Ureter (tissue), 1 donor: ENCODE results near the gene SCN4A. TPM values are rescaled to one million over a fixed set of nuclear protein-coding genes. Genes with fewer than 3 reads are reported as not detected.
"Not testable (repeated sequence)": the region's sequence is repeated elsewhere in the genome, so short reads cannot be mapped to it uniquely, and the experiment has no call there.

Experiments
- DNase-seq: peaks from one replicate; pipeline ENCODE4 v3.0.0-alpha.2; 2020; ENCODE audit warnings: low spot score
- total RNA-seq: library from RNA; stranded (reverse); gene quantifications from one replicate; pipeline ENCODE4 v1.2.4, GENCODE V29; 2023
- donor health status: DM: yes; HTN: yes; CAD: no.

SCN4A gene
- total RNA-seq, 1 donor from 2014 or later = 2.2 TPM

DNA sequence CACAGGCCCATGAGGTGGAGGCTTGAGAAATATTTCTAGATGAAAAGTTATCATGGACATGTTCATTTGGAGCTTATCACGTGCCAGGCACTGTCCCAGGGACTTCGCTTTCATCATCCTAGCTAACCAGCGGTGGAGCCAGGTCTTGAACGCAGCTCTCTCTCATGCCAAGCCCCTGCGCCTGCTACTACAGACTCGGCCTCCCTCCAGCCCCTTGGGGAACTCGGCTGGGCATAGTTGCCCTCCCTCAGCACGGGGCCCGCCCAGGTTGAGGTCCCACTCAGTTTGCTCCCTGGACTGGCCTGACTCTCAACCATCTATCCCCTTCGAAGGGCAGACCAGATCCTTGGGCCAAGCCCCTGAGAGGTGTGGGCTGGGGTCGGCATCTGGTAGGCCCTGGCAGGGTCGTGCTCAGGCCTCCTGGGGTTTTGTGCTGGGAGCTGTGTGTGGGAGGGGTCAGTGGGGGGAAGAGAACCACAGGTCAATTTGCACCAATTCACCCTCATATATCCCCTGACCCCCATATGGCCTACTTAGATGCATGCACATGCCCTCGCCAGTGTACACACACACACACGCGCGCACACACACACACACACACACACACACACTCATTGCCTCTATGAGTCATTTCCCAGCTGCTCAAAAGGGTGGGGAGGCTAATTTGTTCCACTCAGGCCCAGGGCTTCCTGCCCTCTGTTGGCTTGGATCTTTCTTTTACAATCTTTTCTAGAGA is 12.1 kb upstream of the SCN4A start:
- DNase-seq = peak; percentile 78

DNA sequence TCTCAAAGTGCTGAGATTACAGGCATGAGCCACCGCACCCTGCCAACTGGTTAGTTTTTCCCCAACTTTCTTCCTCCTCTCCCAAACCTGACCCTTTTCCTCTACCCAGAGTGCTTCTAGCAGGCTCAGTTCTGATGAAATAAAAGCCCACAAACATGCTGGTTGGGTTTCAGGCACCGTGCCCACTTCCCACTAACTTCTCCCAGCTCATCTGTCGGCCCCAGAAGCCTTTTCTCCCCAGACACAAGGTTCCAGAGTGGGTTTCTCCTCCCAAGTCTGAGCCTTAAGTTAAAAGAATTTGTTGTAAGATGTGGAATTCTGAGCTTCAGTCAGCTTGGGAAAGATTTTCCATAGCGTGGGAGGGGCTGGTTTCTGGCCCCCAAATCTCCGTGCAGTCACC is 11.5 kb upstream of the SCN4A start:
- DNase-seq = no peak

DNA sequence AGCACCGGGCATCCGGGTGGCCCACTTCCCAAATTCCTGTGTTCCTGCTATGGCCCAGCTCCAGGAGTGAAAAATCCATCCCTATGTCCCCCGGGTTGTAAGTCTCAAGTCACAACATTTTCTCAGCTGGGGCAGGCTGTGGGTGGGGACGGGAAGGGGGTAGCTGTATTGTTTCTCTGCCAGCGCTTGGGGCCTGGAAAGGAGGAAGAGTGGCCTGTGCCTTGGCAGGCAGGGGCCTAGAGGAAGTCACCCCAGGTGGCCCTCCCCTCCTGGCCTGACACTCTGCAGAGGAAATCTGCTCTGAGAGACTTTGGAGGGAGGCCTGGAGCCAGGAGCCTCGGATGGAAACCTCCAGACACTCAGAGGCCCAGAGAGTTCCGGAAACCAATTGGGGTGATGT is 10.6 kb upstream of the SCN4A start:
- DNase-seq = no peak

DNA sequence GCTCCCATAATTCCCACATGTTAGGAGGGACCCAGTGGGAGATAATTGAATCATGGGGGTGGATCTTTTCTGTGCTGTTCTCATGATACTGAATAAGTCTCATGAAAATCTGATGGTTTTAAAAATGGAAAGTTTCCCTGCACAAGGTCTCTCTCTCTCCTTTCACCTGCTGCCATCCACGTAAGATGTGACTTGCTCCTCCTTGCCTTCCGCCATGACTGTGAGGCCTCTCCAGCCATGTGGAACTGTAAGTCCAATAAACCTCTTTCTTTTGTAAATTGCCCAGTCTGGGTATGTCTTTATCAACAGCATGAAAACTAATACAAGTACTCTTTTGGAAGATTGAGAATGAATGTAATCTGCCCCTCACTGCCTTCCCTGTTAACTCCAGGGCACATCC is 9.9 kb upstream of the SCN4A start:
- not testable (repeated sequence) for DNase-seq

DNA sequence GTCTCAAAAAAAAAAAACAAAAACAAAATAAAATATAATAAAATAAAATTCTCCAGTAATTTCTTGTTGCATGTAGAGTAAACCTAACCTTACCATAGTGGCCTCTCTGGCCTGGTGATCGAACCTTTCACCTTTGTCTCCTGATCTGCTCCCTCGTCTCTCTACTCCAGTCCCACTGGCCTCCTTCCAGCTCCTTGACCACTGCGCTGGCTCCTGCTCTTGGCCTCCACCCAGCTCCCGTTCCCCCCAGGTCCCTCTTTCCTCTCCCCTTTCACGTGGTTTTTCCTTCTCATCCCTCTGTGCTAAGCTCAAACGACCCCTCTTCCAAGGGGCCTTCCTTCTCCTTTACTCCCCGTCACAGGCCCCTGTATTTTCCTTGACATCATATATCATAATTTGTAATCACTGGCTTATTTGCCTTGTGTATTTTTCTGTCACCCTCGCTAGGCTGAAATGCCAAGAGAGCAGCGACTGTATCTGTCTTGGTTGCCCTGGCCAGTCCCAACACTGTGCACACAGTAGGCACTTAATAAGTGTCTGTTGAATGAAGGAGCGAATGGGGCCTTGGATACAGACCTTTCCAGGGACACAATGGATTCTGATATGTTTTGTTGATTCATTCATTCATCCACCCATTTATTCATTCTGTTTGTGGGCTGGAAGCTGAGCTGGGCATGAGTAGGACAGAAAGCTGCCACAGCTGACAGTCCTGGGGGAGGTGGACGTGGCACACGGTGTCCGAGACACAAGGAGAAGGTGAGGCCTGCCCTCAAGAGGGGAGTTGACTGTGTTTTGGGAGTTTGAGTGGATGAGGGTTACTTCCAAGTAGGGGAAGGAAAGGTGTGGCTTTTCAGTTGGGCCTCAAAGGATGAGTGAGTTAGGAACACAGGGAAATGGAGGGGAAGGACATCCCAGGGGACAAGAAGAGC is 5.8 kb upstream of the SCN4A start:
- no peak for DNase-seq

DNA sequence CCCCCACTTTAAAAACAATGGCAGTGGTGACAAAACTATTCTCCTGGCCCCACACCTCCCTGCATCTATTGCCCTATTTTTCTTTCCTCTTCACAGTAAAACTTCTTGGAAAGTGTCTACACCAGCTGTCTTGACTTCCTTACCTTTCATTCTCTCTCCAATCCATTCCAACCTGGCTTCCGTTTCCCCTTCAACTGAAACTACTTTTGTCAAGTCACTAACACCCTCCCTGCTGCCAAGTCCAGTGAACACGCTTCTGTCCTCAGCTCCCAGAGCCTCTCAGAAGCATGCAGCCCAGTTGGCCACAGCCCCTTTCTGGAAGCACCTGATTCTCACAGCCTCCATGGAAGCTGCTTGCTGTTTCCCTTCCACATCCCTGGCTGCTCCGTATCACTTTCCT is 4.0 kb upstream of the SCN4A start:
- DNase-seq = no peak

DNA sequence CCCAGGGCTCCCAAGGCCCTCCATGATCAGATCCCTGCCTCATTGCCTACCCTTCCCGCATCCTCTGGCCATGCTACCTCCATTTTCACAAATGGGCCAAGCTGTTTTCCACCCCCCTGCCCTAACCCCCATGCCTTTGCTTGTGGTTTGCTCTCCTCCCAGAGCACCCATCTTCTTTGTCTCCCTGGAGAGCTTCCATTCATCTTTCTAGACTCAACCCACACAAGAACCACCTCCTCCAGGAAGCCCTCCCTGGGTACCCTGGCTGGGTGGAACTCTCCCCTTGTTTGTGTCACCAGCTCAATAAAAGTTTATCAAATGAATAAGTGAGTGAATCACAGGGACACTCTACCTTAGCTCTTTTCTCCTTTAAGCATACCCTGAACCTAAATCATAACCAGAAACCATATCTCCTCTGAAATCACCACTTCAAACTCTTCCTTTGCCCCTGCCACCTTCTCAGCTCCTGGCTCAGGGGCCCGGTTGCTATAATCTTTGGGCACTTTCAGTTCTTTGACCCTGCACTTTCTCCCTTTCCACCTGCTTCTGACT is 2.9 kb upstream of the SCN4A start:
- DNase-seq = no peak

DNA sequence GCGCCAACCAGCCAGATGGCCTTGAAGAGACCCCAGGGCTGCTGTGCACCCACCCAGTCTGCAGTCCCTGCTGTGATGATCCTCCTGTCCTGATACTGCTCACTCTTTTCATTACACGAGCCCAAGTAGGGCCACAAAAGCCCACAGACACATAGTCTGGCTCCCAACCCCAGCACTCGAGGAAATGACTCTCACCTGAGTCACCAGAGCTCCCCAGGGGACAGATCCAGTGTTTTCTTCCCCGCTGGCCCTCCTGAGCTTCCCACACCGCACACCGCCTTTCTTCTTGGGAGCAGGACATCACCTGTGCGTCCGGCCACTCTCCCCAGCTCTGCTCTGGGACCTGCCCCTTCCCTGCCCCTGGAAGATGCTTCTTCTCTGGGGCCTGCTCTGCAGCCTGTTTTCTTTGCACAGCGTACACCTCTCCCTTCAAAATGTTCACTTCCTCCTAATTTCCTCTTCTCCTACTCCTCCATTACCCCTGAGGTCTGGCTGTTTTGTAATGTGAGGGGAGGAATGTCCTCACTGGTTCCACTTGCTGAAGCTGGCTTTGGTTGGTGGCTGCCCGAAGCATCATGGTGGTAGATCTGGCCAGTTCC is 2.0 kb upstream of the SCN4A start:
- DNase-seq = no peak

DNA sequence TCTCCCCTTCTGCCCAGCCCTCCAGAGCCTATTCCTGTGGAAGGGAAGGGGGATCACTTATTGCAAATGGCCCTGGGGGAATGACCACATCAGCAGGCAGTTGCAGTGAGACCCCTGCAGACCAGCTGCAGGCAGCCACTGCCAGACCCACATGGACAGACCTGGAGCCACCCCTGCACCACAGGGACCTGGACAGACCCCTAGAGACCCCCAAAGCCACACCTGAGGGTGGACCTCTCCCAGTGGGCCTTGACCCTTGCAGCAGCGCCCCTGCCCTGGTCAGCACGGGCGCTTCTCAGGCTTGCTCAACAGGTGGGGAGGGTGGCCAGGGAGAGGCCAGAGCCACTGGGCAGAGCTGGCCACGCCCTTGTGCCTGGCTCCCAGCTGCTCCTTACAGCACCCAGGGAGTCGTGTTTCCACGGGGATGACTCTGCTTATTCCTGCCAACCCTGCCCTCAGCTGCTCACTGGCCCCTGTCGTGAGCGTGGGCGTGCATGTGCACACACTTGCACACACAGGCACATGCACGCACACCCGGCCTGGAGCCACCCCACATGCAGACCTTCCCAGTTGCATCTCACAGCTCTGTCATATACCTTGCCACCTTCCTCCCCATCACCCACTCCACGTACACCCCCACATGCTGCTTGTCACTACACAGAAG is 1.3 kb upstream of the SCN4A start:
- DNase-seq = no peak

DNA sequence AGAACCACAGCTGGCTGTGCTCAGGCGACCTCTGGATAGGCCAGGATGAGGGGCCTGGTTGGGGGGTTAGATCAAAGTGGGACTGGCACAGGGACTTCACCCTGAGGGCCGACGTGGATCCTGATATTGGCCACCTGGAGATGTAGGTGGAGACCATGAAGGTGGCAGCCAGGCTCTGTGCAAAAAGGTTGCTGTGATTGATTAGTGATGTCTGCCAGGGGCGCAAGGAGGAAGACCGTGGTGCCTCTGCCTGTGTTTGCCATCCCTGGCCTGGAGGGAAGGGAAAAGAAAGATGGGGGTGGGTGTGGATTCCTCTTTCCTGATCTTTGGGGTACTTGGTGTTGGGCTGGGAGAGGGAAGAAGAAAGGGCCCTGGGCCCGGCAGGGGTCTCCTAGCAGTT is 529 bp upstream of the SCN4A start:
- no peak for DNase-seq

DNA sequence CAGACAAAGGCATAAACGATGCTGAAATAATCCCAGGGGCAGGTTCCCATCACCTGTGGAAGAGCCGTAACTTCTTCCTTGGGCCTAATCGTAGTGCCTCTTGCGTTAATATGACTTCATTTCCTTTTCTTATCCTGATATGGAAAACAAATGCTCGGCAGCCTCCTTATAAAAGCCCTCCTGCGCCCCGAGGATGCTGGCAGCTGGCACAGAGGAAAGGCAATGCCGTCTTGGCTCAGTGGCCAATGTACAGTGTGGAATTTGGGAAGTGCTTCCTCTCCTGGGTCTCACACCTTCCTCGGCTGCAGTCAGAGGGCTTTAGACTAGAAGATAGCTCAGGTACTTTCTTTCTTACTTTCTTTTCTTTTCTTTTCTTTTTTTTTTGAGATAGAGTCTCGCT is 3.4 kb downstream of the SCN4A start:
- DNase-seq = no peak

DNA sequence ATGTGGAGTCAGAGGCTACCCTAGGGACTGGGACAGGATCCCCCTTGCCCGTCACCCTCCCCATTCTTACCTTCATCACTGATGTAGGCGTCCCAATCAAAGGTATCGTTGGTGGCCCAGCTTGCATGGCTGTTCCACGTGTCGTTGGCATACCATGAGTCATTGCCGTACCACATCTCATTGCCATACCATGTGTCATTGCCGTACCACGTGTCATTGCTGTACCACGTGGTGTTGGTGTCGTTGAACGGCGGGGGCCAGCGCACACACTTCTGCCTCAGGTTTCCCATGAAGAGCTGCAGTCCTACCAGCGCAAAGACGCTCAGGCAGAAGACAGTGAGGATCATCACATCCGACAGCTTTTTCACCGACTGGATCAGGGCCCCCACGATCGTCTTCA is 4.8 kb downstream of the SCN4A start:
- no peak for DNase-seq

DNA sequence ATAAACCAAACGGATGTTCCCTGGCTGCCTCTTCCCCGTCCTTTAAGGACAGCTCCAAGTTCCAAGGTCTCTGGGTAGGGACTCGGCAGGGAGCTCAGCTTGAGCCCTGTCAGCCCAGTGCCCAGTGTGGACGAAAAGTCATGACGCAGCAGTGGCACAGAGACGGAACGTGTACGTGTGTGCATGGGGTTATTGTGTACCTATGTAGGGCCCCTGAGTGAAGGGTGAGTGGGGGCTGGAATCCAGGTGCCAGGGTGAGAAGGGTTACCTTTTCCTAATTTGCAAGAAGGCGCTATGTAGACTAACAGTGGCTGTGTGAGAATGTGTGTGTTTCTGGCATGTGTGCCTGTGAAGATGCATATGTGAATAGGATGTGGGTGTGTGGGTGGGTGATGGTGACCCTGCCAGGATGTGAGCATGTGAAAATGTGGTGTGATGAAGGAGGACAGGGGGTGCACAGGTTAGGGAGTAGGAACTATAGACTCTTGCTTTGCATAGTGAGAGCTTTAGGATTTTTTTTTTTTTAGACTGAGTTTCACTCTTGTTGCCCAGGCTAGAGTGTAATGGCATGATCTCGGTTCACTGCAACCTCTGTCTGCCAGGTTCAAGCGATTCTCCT is 6.0 kb downstream of the SCN4A start:
- no peak for DNase-seq

DNA sequence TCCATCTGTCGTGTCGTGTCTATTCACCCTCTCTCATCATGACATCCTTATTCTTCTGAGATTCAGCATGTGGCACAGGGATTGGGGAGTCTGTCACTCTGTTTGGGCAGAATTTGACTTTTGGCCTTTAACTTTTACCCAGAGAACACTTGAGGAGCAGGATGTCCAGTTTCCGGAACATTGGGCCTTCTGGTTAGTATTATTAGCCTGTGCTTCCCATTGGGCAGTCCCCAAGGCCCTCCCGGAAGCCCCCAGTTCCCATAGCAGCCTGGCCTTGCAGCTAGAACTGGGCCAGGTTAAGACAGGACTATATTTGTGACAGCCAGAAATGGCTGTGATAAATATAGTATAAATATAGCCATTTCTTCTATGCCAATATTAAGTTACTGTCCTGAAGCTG is 9.6 kb downstream of the SCN4A start:
- DNase-seq = no peak

DNA sequence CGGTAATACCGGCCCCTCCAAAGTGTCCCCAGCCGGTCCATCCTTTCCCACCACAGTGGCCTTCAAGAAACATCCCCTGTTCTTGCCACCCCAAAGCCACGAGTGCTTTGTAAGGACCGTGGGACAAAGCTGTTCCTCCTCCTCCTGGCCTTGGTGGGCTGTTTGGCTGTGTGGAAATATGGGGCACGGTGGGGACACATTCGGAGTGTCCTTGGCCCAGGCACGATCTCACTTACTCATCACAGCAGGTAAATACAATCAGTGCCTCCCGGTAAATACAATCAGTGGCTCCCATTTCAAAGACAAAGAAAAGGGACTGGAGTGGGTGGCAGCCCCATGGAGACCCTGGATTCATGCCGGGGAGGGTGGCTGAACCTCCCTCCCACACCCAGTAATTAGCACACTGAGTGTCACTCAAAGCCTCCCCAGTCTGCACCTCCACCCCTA is 10.4 kb downstream of the SCN4A start:
- no peak for DNase-seq

DNA sequence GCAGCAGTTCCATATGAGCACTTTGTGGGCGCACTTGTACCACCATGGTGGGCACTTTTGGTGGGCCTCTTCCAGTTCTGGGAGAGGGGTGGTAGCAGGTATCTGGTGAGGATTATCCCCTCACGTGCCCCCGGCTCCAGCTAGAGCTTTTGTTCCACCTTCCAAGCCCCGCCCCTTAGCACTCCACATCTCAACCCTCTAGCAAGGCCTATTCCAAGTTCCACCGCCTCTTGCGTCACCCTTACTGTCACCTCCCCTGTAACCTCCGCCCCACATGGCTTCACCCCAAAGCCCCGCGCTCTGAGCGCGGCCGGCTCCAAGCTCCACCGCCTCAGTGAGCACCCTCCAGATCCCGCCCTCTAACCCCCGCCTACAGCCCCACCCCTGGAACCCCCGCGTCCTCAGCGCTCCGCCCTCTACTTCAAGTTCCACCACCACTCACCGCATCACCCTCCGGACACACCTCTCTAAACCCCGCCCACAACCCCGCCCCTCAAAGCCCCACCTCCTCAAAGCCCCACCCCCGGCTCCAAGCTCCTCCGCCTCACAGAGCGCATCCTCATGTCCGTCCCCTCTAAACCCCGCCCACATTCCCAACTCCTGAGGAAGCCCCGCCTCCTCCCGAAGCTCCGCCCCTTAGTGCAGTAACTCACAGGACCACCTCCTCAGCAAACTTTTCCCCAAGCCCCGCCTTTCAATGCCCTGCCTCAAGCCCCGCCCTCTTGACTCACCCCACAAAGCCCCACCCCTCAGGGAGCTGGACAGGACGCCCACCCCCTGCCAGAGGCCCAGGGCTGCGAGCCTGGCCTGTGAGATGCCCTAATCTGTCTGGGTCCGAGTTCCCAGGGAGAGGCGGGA is 11.1 kb downstream of the SCN4A start:
- peak; percentile 76 for DNase-seq

DNA sequence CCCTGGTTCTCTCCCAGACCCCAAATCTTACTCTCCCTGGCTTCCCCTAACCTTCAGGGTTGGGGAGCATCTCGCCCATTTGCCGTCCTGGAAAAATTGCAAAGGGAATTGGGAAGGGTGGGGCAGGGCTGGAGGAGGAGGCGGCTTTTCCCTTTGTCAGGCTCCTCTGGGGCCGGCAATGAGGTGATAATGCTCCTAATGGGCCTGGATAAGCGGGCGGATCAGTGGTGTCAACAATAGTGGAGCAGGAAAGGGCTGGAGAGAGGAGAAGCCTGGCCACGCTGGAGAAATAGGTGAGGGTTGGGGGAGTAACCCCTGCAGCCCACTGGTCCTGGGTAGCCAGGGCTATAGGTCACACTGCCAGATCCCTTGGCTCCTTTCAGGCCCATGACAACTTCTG is 12.3 kb downstream of the SCN4A start:
- DNase-seq = no peak

DNA sequence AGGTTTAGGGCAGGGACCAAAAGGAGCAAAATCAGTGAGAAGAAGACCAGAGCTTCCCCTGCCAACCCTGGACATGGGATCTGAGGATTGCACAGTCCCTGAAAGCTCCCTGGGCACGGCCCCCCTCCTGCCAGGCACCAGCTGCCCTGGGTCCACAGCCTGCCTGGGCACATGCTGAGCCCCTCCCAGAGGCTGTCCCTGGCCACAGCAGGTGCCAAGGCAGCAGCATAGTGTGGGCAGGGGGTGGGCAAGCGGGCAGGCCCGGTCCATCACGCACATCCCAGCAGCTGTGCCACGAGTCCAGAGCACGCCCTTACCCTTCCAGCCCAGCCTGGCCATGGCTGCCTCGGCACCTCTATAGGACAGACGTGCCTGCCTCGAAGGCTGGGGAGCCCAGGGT is 12.7 kb downstream of the SCN4A start:
- no peak for DNase-seq

DNA sequence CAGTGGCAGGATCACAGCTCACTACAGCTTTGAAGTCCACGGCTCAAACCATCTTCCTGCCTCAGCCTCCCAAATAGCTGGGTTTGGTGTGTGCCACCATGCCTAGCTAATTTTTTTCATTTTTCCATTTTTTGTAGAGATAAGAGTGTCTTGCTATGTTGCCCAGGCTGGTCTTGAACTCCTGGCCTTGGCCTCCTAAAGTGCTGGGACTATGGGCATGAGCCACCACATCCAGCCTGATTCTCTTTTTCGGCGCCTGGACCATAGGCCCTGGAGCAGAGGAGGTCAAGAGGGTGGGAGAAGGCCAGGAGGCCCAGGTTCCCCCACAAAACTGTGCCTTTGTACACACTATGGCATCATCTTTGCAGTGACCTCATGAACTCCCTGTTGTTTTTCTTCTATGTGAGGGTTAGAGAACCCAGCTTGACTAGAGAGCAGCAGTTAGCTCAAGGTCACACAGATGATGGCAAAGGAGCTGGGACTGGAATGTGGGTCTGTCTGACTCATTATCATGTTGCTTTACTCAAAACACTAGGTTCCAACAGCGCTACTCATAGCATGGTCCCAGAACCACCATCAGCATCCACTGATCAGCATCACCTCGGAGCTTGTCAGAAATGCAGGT is 16.3 kb downstream of the SCN4A start:
- no peak for DNase-seq

DNA sequence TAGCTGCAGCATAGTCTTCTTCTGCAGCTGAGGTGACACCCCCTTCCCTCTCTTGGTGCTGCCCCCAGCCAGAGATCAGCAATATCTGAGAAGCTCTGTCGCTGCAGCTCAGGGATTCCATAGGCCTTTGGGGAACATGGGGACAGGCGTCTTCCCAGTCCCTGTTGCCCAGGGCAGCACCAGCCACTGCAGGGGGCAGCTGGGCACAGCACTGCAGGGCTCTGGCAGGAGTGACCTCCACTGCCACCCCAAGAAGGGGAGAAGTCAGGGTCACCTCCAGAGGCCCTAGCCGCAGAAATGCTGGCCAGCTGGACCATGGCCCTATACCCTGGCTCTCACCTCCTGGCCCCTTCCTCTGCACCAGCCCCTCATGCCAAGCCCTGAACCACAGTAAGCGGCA is 16.9 kb downstream of the SCN4A start:
- no peak for DNase-seq
